Measurements from ENCODE around the gene ODF4. TPM values are rescaled to one million over a fixed set of nuclear protein-coding genes. Genes with fewer than 3 reads are reported as not detected.
"Not testable (repeated sequence)": the region's sequence is repeated elsewhere in the genome, so short reads cannot be mapped to it uniquely, and the experiment has no call there.

ODF4 gene
- total RNA-seq, 1 donor from 2014 or later, result not detected

- no peak for DNase-seq (ENCODE audit: low spot score in 2 of 2)
- no peak for FAIRE-seq
These were observed 14.7 kb upstream of the ODF4 start for GRCh38 chr17:8324923-8325322.

- FAIRE-seq (no peak), DNase-seq (ENCODE audit: low spot score in 2 of 2) (peak in 1 of 2 donors; percentile 66)
These were observed 12.9 kb upstream of the ODF4 start for GRCh38 chr17:8326511-8327302.

GRCh38 chr17:8327303-8327649, 12.4 kb upstream of the ODF4 start:
- no peak for DNase-seq (ENCODE audit: low spot score in 2 of 2)
- FAIRE-seq, result no peak

- DNase-seq (ENCODE audit: low spot score in 2 of 2), result no peak
- FAIRE-seq, result no peak
These were observed 7.5 kb upstream of the ODF4 start for GRCh38 chr17:8332128-8332527.

- no peak for DNase-seq (ENCODE audit: low spot score in 2 of 2)
- FAIRE-seq, result no peak
These were observed 7.0 kb upstream of the ODF4 start for GRCh38 chr17:8332688-8333087.

GRCh38 chr17:8333281-8333680, 6.4 kb upstream of the ODF4 start:
- FAIRE-seq (no peak), DNase-seq (ENCODE audit: low spot score in 2 of 2) (no peak)

GRCh38 chr17:8337802-8338752, 1.6 kb upstream of the ODF4 start:
- DNase-seq (ENCODE audit: low spot score in 2 of 2) (no peak), FAIRE-seq (no peak)

GRCh38 chr17:8338753-8339140, 893 bp upstream of the ODF4 start:
- DNase-seq (ENCODE audit: low spot score in 2 of 2), result no peak
- FAIRE-seq, result no peak

- DNase-seq (ENCODE audit: low spot score in 2 of 2) (no peak), FAIRE-seq (no peak)
These were observed 1.8 kb downstream of the ODF4 start for GRCh38 chr17:8341456-8341855.

GRCh38 chr17:8345052-8345690, 5.5 kb downstream of the ODF4 start:
- DNase-seq (ENCODE audit: low spot score in 2 of 2) (no peak), FAIRE-seq (no peak)

GRCh38 chr17:8345951-8346665, 6.5 kb downstream of the ODF4 start:
- DNase-seq (ENCODE audit: low spot score in 2 of 2) (no peak), FAIRE-seq (no peak)

- DNase-seq (ENCODE audit: low spot score in 2 of 2); FAIRE-seq: not testable (repeated sequence)
These were observed 7.4 kb downstream of the ODF4 start for GRCh38 chr17:8347001-8347400.

GRCh38 chr17:8350339-8350738, 10.7 kb downstream of the ODF4 start:
- FAIRE-seq (no peak), DNase-seq (ENCODE audit: low spot score in 2 of 2) (no peak)

GRCh38 chr17:8353736-8354135, 14.1 kb downstream of the ODF4 start:
- no peak for DNase-seq (ENCODE audit: low spot score in 2 of 2)
- FAIRE-seq, result no peak

GRCh38 chr17:8354236-8354635, 14.6 kb downstream of the ODF4 start:
- no peak for DNase-seq (ENCODE audit: low spot score in 2 of 2)
- no peak for FAIRE-seq

GRCh38 chr17:8357910-8358309, 18.3 kb downstream of the ODF4 start:
- FAIRE-seq (no peak), DNase-seq (ENCODE audit: low spot score in 2 of 2) (no peak)

- FAIRE-seq (no peak), DNase-seq (ENCODE audit: low spot score in 2 of 2) (peak in 1 of 2 donors; percentile 52)
These were observed 20.1 kb downstream of the ODF4 start for GRCh38 chr17:8359769-8360168.

- DNase-seq (ENCODE audit: low spot score in 2 of 2), result no peak
- no peak for FAIRE-seq
These were observed 20.6 kb downstream of the ODF4 start for GRCh38 chr17:8360260-8360659.

GRCh38 chr17:8360751-8361150, 21.1 kb downstream of the ODF4 start:
- DNase-seq (ENCODE audit: low spot score in 2 of 2) (no peak), FAIRE-seq (no peak)

GRCh38 chr17:8362651-8363332, 23.2 kb downstream of the ODF4 start:
- FAIRE-seq (no peak), DNase-seq (ENCODE audit: low spot score in 2 of 2) (no peak)
